Activated CD4-positive, alpha-beta T cell treated with anti-CD3 and anti-CD28 coated beads, Interleukin-2, amount 50 U/mL, for 48 hours (primary cell): ENCODE data around the gene TLL1.

Experiments used
- DNase-seq, 2 experiments: peaks; one replicate each; pipeline ENCODE4 v3.0.0-alpha.2; 2020

Gene TLL1

GRCh38 chr4:165905405-165906027, 32.5 kb downstream of the TLL1 start:
- no peak for DNase-seq

GRCh38 chr4:165906272-165906671, 33.2 kb downstream of the TLL1 start:
- no peak for DNase-seq

GRCh38 chr4:165909947-165910346, 36.9 kb downstream of the TLL1 start:
- no peak for DNase-seq

- no peak for DNase-seq
These were observed 42.2 kb downstream of the TLL1 start for GRCh38 chr4:165915215-165915614.

- DNase-seq, result no peak
These were observed 48.5 kb downstream of the TLL1 start for GRCh38 chr4:165921546-165921945.

GRCh38 chr4:165922747-165923146, 49.7 kb downstream of the TLL1 start:
- DNase-seq, result no peak

- no peak for DNase-seq
These were observed 53.3 kb downstream of the TLL1 start for GRCh38 chr4:165926307-165926706.

GRCh38 chr4:165927366-165927765, 54.3 kb downstream of the TLL1 start:
- no peak for DNase-seq

- no peak for DNase-seq
These were observed 54.8 kb downstream of the TLL1 start for GRCh38 chr4:165927815-165928214.

GRCh38 chr4:165928601-165929000, 55.6 kb downstream of the TLL1 start:
- no peak for DNase-seq

- DNase-seq, result no peak
These were observed 56.6 kb downstream of the TLL1 start for GRCh38 chr4:165929662-165930061.

- no peak for DNase-seq
These were observed 58.7 kb downstream of the TLL1 start for GRCh38 chr4:165931741-165932140.

- no peak for DNase-seq
These were observed 71.9 kb downstream of the TLL1 start for GRCh38 chr4:165944900-165945299.

- DNase-seq, result no peak
These were observed 73.0 kb downstream of the TLL1 start for GRCh38 chr4:165945991-165946390.

GRCh38 chr4:165947019-165947418, 74.0 kb downstream of the TLL1 start:
- no peak for DNase-seq

- no peak for DNase-seq
These were observed 80.1 kb downstream of the TLL1 start for GRCh38 chr4:165953181-165953580.

- DNase-seq, result no peak
These were observed 90.6 kb downstream of the TLL1 start for GRCh38 chr4:165963621-165964020.

- DNase-seq, result no peak
These were observed 91.6 kb downstream of the TLL1 start for GRCh38 chr4:165964591-165964990.

- DNase-seq, result no peak
These were observed 92.5 kb downstream of the TLL1 start for GRCh38 chr4:165965503-165965902.

- DNase-seq, result no peak
These were observed 93.8 kb downstream of the TLL1 start for GRCh38 chr4:165966833-165967232.

GRCh38 chr4:165967486-165967885, 94.4 kb downstream of the TLL1 start:
- no peak for DNase-seq

GRCh38 chr4:165970703-165971420, 97.8 kb downstream of the TLL1 start:
- DNase-seq, result no peak

GRCh38 chr4:165971446-165971845, 98.4 kb downstream of the TLL1 start:
- DNase-seq, result no peak

- DNase-seq, result no peak
These were observed 98.9 kb downstream of the TLL1 start for GRCh38 chr4:165971933-165972332.

- DNase-seq, result no peak
These were observed 99.7 kb downstream of the TLL1 start for GRCh38 chr4:165972747-165973146.
